K562 (cell line): Measurements from ENCODE around the gene EML3. TPM values are rescaled to one million over a fixed set of nuclear protein-coding genes. Genes with fewer than 3 reads are reported as not detected.
A peak's percentile ranks its signal among the peaks of the same experiment; 100 is the strongest.

Source experiments
- ARID2 ChIP-seq: fragments of 450-650 bp; IDR thresholded peaks from 2 replicates; pipeline ENCODE4 v1.6.1; 2017; ENCODE audit warnings: antibody characterized with exemption, mild to moderate bottlenecking
- BDP1 ChIP-seq: IDR thresholded peaks from 3 replicates; pipeline ENCODE4 v1.6.1; 2011; ENCODE audit not compliant: insufficient read length, insufficient read depth
- CBX5 ChIP-seq: IDR thresholded peaks from 2 replicates; pipeline ENCODE4 v1.6.1; 2014; ENCODE audit warnings: low read depth, borderline replicate concordance
- FOSL1 ChIP-seq: fragments of 200-800 bp; sonication (Bioruptor generic); conservative IDR thresholded peaks from 2 replicates; pipeline ENCODE4 v1.6.1; 2016; ENCODE audit warnings: missing genetic modification characterization, missing compliant biosample characterization
- HDAC6 ChIP-seq: IDR thresholded peaks from 2 replicates; pipeline ENCODE4 v1.6.1; 2012; ENCODE audit warnings: low read depth, mild to moderate bottlenecking, control low read depth, inconsistent platforms, low read length, moderate library complexity
- MAX ChIP-seq: sonication (generic); formaldehyde crosslinking; IDR thresholded peaks from 2 replicates; pipeline ENCODE4 v1.9.0; 2022; ENCODE audit warnings: mild to moderate bottlenecking, missing genetic modification reagents
- MITF ChIP-seq: IDR thresholded peaks from 2 replicates; pipeline ENCODE4 v1.6.1; 2014; ENCODE audit warnings: antibody characterized with exemption
- PRDM10 ChIP-seq: fragments of 450-650 bp; IDR thresholded peaks from 2 replicates; pipeline ENCODE4 v1.6.1; 2018; ENCODE audit not compliant: partially characterized antibody
- RCOR1 ChIP-seq, 2 experiments: IDR thresholded peaks; 2 replicates each; pipeline ENCODE4 v1.6.1; 2012; ENCODE audit warnings: low read depth in 2 of 2, low read length in 2 of 2, borderline replicate concordance in 1 of 2, improper control_type of control experiment in 1 of 2
- TAF15 ChIP-seq: fragments of 200-400 bp; formaldehyde crosslinking; IDR thresholded peaks from 2 replicates; pipeline ENCODE4 v1.6.1; 2017; ENCODE audit warnings: mild to moderate bottlenecking, low read depth, low read length, moderate library complexity
- XRCC3 ChIP-seq: fragments of 450-650 bp; IDR thresholded peaks from 2 replicates; pipeline ENCODE4 v1.6.1; 2017; ENCODE audit warnings: mild to moderate bottlenecking, moderate library complexity
- polyA plus RNA-seq, 8 experiments: library from polyadenylated mRNA; depleted of rRNA in 4 of 8; stranded (reverse) in 5 of 8; unstranded in 3 of 8; fragments of >200 nt; fragmentation: Nextera tagmentation in 2 of 8; fragmentation: Illumina TruSeq in 1 of 8; extraction: Ambion mirVana in 2 of 8; extraction: Trizol in 1 of 8; gene quantifications; 2 replicates each; pipeline versions ENCODE4 v1.2.1 to v1.2.3, GENCODE V29; 2011 to 2014; ENCODE audit warnings: inconsistent platforms in 1 of 8, missing spikeins in 1 of 8
- total RNA-seq, 7 experiments: library from RNA; depleted of rRNA in 6 of 7; stranded (reverse); fragments of >200 nt in 6 of 7; fragmentation: Illumina TruSeq in 2 of 7; extraction: Trizol in 2 of 7; gene quantifications; 2 replicates each; pipeline versions ENCODE4 v1.2.1 to v1.2.3, GENCODE V29; 2011 to 2021; ENCODE audit warnings: low replicate concordance in 1 of 7

EML3 gene
- total and polyA plus RNA-seq, 9 of the 15 experiments (the other 6 are each of a cell fraction or from before 2014, with no cell fraction given), result 0.32 to 90.5 (median 26.4) TPM

- TF ChIP-seq XRCC3, result no peak
- no peak for TF ChIP-seq CBX5
- TF ChIP-seq ARID2, result peak; percentile 34; the same call in 1 of the 2 replicates
- no peak for TF ChIP-seq HDAC6
- TF ChIP-seq TAF15, result no peak
- TF ChIP-seq PRDM10, result no peak
- TF ChIP-seq RCOR1 (IDR thresholded peaks at IDR 0.05; ENCODE audit: borderline replicate concordance in 1 of 2, low read depth in 2 of 2, low read length in 2 of 2), result peak in 1 of 2 experiments; percentile 42; a peak in 1 of 4 replicates
- TF ChIP-seq MAX (CRISPR knock-in tag), result peak; percentile 75
- TF ChIP-seq BDP1, result no peak
- TF ChIP-seq FOSL1 (tag), result no peak
- TF ChIP-seq MITF, result no peak
- TF ChIP-seq, all 486 proteins: peak for 75
These were observed 740 bp downstream of the EML3 start (continued) for GRCh38 chr11:62611705-62612365.
